Right renal pelvis (tissue), 4 donors: ENCODE results near the gene MIEF2. TPM values are rescaled to one million over a fixed set of nuclear protein-coding genes. Genes with fewer than 3 reads are reported as not detected.
"Not testable (repeated sequence)": the region's sequence is repeated elsewhere in the genome, so short reads cannot be mapped to it uniquely, and the experiment has no call there.

Experiments used
- DNase-seq, 4 donors: peaks; one replicate each; pipeline ENCODE4 v3.0.0-alpha.2; 2013; ENCODE audit warnings: low read depth in 4 of 4, low spot score in 3 of 4, missing footprints in 1 of 4
- polyA plus RNA-seq, 4 donors: library from polyadenylated mRNA; unstranded; fragments of 120-200 nt; gene quantifications; one replicate each; pipeline ENCODE4 v1.2.1, GENCODE V29; 2013; ENCODE audit not compliant: insufficient read length in 4 of 4

MIEF2 gene, protein sequence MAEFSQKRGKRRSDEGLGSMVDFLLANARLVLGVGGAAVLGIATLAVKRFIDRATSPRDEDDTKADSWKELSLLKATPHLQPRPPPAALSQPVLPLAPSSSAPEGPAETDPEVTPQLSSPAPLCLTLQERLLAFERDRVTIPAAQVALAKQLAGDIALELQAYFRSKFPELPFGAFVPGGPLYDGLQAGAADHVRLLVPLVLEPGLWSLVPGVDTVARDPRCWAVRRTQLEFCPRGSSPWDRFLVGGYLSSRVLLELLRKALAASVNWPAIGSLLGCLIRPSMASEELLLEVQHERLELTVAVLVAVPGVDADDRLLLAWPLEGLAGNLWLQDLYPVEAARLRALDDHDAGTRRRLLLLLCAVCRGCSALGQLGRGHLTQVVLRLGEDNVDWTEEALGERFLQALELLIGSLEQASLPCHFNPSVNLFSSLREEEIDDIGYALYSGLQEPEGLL
- polyA plus RNA-seq, result 10 to 100 TPM; 13.9 to 20.4 (median 16.0) TPM

DNA sequence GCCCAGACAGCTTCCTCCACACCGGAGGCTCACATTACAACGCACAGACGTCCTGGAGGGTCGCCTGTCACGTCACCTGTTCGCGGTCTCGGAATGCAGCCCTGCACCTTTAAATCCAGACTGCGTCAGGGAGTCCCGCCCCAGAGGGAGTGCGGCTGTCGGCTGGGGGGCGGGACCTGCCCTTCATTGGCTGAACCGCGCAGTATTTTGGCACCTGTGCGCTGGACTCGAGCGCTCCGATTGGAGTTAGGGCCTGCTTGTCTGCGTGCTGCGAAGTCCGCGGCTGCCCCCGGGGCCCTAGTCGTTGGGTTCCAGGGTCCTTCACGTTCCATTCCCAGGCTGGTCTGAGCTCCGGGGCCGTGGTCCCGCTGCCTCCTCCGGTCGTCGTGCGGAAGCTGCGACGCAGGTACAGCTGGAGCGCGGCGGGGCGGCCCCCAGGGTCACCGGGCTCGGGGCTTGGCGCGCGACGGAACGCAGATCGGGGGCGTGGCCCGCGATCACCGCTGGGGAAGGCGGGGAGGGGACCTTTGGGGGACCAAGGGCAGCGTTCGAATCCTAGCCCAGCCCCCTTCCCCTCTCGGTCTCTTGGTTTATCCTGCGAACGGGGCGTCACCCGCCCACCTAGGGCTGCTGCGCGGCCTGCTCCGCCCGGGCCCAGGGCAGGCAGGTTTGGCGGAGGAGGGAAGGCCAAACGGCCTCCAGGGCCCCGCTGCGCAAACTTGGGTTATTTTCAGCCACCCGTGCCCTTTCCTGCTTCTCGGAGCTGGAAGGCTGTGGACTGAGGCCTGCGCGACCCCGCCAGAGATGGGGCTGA, at the start of gene MIEF2:
Gene MIEF2 (plus strand): TSS at position 331 of the 814 bp plus-strand sequence. CDS start 2,059 bp downstream, outside the sequence.
- peak; percentile 82 to 92 (median 88) for DNase-seq

GRCh38 chr17:18213666-18214270, 46.7 kb upstream of the MIEF2 start:
- DNase-seq, result no peak

GRCh38 chr17:18216906-18217305, 43.6 kb upstream of the MIEF2 start:
- DNase-seq, result not testable (repeated sequence)

- DNase-seq, result peak in 2 of 4 donors; percentile 38 to 52
Observed at GRCh38 chr17:18217412-18218015, 42.9 kb upstream of the MIEF2 start.

DNA sequence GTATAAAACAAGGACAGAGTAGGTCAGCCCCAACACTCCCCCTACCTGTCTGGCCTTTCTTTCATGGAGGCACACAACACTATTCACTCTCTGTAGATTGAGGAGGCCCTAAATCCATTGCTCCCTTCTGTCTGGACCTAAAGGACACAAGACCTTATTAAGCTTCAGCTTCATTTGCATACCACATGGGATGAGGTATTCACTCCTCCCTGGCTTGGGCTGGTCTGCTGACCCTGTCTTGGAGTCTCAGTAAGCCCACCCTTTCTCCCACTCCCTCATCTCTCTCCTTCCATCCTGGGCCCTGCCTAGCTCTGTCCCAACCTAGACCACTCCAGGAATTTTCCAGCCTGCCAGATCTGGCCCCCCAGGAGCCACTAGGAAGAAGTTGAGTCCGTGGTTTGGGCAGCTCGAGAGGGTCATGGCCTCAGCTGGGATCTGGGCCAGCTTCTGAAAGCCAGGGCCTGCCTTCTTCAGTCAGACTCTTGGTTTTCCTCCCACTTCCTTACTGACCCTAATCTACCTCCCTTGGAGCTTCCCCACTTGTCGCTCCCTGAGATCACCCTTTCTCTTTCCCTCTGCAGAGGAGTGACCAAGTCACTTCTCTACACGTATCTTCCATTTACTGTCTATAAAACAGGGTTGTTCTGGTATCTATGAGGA, 41.6 kb upstream of the MIEF2 start:
- DNase-seq, result no peak

GRCh38 chr17:18224053-18224386, 36.4 kb upstream of the MIEF2 start:
- no peak for DNase-seq

GRCh38 chr17:18224387-18225120, 35.9 kb upstream of the MIEF2 start:
- peak in 1 of 4 donors; percentile 20 for DNase-seq

DNA sequence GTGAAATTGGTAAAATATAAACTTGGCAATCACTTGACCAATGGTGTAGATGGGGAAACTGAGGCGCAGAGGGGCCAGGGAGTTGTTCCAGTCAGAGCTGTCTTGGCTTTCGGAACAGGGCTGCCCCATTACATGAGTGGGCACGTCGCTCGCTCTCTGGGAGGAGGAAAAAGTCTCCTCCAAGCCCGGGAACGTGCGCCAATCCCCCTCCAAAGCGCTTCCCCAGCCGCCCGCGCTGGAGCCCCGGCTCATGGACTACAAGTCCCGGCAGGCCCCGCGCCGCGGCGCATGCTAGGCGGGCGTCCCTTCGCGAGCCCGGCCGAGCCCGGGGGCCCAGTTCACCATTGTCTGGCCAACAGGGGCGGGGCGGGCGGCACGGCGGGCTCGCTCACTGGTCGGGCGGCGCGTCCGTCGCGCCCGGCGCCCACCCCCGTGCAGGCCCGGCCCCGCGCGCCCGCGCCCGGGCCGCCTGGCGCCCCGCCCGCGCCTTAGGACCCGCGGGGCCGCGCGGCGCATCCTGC, 35.3 kb upstream of the MIEF2 start, which contains the start of gene LLGL1:
Gene LLGL1 (plus strand): TSS at position 515 of the 521 bp plus-strand sequence. CDS start 48 bp downstream, outside the sequence.
- peak; percentile 91 to 93 (median 92) for DNase-seq

DNA sequence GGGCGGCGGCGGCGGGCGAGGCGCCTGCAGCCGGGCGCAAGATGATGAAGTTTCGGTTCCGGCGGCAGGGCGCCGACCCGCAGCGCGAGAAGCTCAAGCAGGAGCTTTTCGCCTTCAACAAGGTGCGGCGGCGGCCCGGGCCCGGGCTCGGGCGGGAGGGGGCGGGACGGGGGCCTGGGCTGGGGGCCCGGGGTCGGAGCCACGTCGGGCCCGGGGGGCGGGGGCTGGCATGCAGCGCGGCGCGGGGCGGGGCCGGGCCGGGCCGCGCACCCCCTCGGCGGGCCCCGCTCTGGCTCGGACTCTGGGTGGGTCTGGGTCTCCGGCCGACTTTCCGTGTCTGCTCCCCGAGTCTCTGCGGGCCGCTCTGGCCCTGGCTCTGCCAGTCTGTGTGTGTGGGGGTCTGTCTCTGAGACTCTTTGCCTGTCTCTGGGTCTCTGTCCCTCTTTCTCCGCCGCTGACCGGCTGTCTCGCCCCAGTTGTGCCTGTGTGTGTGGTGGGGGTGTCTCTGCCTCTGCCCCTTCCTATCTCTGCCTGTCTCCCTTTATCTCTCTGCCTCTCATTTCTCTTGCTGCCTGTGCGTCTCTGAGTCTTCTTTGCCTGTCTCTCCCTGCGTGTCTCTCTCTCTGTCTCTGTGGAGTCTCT, 34.7 kb upstream of the MIEF2 start:
- peak in 1 of 4 donors; percentile 18 for DNase-seq

- no peak for DNase-seq
Observed at GRCh38 chr17:18226284-18226945, 34.0 kb upstream of the MIEF2 start.

DNA sequence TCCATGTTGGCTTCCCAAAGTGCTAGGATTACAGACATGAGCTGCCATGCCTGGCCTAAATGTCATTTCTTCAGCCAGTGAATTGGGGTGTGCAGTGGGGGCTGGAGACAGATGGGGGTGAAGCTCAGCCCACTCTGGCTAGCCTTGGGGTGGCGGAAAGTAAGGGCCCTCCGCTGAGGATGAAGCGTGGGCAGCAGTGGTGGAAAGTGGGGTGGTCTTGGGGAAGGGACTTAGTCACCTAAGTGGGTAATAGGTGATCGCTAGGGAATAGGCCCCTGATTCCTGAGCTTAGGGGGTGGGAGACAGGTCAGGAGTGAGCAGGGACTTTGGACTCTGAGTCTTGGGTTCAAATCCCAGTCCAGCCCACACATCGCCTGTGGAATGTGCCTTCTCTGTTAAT, 32.8 kb upstream of the MIEF2 start:
- DNase-seq, result no peak

DNA sequence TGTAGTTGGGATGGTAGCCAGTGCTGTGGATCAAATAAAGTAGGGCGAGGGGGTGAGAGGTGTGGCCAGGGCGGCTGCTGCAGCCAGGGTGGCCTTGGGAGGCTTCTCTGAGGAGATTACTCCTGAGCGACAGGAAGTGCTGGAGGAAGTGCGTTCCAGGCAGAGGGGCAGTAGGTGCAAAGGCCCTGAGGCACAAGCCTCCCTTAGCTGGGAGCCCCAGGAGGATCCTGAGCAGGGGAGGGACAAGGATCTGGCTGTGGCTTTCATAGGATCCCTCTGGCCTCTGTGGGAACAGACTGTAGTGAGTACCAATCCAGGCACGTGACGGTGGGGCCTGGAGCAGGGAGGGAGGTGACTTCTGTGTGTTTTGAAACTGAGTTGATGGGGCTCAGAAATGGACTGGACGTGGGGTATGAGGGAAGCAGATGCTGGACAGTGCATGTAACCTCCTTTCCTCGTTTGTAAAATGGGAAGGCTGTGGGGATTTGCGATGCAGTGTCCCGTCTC, 32.2 kb upstream of the MIEF2 start:
- no peak for DNase-seq

- DNase-seq, result no peak
Observed at GRCh38 chr17:18229254-18229653, 31.2 kb upstream of the MIEF2 start.

DNA sequence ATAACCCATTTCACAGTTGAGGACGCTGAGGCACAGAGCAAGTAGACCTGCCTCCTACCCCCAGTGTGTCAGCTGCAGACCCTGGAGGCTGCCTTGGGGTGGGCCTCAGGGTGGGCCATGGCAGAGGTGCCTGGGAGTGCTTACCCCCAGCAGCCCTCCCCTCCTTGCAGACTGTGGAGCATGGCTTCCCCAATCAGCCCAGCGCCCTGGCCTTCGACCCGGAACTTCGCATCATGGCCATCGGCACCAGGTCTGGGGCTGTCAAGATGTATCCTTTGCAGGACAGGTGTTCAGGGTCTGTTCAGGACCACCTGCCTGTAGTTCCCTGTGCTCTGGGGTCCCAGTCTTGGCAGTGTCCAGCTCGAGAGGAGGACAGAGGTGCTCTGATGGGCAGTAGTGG, 30.7 kb upstream of the MIEF2 start:
- no peak for DNase-seq

DNA sequence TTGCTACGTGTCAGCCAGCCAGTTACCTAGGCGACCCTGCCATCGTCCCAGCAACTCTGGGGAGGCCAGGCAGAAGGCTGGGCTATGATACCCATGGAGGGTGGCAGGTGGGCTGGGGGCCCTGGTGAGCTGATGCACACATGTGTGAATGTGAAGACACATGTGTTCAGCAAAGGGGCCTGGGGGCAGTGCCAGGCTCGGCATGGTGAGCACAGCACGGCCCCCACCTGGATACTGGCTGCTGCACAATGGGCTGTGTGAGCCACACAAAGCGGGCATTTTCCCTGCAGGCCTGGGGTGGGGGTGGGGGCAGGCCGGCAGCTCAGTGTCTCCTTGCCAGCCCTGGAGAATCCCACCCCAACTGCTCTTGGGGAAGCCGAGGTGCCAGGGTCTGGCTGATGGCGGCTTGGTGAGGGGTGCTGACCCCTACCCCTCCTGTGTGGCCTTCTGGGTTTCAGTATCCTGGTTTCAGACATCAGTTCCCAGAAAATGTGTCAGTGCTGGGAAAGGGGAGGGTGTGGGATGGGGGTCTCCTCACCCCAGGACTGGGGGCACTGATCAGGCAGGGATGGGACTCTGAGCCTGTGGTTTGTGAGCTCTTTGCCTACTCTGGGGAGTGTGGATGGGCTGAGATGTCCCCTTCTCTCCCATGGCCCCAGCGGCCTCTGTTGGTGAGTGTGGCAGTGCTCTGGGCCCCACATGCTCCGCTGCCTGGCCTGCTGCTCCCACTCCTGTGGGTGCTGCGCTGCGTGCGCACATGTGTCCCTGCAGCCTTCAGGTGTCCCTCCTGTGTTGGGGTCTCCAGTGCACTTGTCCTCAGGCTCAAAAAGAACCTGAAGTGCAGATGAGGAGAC, 29.9 kb upstream of the MIEF2 start:
- DNase-seq, result no peak

DNA sequence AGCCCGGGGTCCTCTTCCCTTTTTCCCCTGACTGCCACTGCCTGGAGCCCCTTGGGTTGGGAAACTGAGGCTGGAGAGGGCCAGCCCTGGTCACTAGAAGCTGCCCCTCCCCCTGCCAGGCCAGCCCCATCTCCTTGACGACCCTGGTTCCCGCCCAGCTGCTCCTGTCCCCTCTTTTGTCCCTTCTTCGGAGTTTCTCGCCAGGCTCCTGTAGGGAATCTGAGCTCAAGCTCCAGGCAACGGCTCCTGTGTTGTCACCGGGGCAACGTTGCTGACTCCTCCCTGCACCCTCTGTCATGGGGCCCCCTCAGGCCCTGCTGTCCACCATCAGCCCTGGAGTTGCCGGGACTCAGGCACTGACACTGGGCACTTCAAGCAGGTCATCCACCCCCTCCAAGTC, 29.3 kb upstream of the MIEF2 start:
- DNase-seq, result no peak
